Prostate gland (tissue), 2 donors: ENCODE measurements around the gene AZI2.

Experiments used
- POLR2AphosphoS5 ChIP-seq: sonication (generic); formaldehyde crosslinking; IDR thresholded peaks from one replicate; pipeline ENCODE4 v1.6.1; 2017; ENCODE audit warnings: antibody characterized with exemption
- TF ChIP-seq, protein P1 (sequence below), 4 experiments: fragments of 200-600 bp in 2 of 4; fragments of 450-650 bp in 2 of 4; sonication (generic) in 2 of 4; IDR thresholded peaks; 1 replicate in 3 of 4; 2 replicates in 1 of 4; pipeline ENCODE4 v1.5.1; 2016 to 2019; ENCODE audit warnings: antibody characterized with exemption in 4 of 4, mild to moderate bottlenecking in 2 of 4, moderate library complexity in 2 of 4

DNA sequence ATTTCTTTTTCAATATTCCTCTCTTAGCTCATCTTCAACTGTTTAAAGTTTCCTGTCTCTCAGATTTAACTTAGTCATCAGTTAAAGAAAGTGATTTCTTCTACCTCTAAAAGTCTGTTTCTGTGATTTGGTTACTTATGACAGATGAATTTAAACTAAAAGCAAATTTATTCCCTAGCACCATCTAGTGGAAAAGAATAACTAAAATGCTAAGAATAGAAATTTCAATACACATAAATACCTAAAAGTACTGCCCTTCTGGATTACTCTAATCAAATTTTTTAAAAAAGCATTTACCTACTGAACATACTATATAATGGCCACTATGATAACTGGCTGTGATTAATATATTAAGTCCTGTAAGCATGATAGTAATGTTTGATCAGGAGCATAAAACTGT is 14.1 kb downstream of the AZI2 start:
- TF ChIP-seq, protein P1, sequence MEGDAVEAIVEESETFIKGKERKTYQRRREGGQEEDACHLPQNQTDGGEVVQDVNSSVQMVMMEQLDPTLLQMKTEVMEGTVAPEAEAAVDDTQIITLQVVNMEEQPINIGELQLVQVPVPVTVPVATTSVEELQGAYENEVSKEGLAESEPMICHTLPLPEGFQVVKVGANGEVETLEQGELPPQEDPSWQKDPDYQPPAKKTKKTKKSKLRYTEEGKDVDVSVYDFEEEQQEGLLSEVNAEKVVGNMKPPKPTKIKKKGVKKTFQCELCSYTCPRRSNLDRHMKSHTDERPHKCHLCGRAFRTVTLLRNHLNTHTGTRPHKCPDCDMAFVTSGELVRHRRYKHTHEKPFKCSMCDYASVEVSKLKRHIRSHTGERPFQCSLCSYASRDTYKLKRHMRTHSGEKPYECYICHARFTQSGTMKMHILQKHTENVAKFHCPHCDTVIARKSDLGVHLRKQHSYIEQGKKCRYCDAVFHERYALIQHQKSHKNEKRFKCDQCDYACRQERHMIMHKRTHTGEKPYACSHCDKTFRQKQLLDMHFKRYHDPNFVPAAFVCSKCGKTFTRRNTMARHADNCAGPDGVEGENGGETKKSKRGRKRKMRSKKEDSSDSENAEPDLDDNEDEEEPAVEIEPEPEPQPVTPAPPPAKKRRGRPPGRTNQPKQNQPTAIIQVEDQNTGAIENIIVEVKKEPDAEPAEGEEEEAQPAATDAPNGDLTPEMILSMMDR (IDR thresholded peaks at IDR 0.05), result no peak
- TF ChIP-seq POLR2AphosphoS5, result no peak
